ENCODE data around the gene C14orf39.
A peak's percentile ranks its signal among the peaks of the same experiment; 100 is the strongest.

C14orf39 gene

DNA sequence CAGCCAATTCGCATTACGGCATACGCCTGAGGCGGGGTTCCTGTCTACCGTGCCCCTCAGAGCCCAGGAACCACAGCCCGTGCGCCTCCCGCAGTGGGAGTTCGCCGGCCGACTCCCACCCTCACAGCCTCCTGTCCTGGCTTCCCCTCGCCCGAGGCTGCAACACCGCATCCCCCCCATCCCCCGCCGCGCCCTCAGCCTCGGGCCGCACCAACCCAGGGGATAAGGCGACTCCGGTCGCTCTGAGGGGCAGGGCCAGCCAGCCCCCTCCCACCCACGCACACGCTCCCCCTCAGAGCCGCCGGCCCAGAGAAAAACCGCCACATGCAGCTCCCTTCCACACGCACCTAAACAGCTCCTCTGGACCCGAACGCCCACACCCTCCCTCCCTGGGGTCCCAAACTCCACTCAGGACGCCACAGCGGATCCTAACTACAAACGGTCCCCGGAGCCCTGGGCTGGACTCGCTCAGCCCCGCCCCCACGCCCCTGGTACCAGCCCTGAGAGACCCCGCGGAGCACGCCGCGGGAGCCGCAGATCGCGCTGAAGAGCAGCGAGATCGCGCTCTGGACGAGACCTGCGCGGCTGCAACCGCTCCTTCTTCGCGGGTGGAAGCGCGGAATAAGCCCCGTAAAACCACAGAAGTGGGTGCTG is at the start of gene C14orf39:
Gene C14orf39 (minus strand): TSS at position 466 of the 654 bp plus-strand sequence. CDS start 985 bp downstream, outside the sequence.
- peak in 1 of 3 experiments; percentile 68 for DNase-seq

DNA sequence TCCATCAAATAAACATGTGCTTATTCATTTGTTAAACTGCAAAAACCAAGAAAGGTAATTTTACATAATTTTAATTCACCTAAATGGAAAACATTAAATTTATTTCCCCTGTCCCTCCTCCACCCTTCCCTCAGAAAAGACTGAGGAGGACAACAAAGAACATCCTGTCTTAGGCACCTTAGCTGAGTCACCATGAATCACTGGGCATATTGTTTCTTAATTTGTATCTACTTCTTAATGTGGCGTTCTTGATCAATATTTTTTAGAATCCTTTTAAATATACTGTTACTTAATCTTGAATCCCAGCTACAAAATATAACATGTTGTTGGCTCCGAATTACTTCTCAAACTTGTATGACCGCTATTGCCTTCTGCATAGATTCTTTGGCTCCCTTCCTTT is 46.6 kb upstream of the C14orf39 start:
- DNase-seq, result no peak

GRCh38 chr14:60515511-60516289 is 29.8 kb upstream of the C14orf39 start:
- no peak for DNase-seq

GRCh38 chr14:60514741-60515491 is 29.1 kb upstream of the C14orf39 start:
- peak; percentile 74 to 86 (median 75) for DNase-seq

DNA sequence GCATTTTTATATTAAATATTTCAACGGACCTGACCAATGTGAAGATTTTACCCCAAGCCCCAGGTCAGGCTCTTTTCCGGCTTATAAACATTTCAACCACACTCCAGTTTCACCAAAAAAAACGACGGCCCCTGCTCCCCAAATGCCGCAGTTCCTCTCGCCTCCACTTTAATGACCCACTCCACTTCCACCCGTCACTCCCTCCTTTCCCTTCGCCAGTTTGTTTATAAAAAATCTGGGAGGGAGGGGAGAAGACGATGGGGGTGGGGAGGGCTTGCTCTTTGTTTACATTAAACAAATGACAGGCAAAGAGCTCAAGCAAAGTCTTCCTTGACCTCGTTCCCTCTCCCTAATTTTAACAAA is 28.5 kb upstream of the C14orf39 start:
- peak; percentile 74 to 86 (median 75) for DNase-seq

GRCh38 chr14:60512973-60513571 is 27.2 kb upstream of the C14orf39 start:
- no peak for DNase-seq

DNA sequence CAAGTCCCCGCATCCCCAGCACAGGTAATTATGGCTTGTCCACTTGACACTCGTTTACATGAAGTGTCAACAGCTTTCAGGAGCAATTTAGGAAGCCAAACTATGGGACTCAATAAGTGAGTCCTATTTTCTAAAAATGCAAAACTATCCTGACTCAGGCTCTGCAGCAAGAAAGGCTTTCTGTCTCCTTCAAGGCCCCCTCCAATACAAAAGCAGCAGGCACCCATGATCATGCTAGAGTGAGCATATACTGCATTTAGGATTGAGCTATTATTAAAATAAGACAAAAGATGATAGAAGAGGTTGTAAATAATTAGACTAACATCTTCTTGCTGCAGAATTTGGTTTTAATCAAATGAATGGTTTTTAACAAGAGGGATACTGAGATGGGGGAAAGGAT is 26.3 kb upstream of the C14orf39 start:
- DNase-seq, result peak in 1 of 3 experiments; percentile 25

- DNase-seq, result no peak
Observed at GRCh38 chr14:60510951-60511599, 25.2 kb upstream of the C14orf39 start.

- DNase-seq, result no peak
Observed at GRCh38 chr14:60510254-60510950, 24.5 kb upstream of the C14orf39 start.

- peak in 2 of 3 experiments; percentile 76 to 82 for DNase-seq
Observed at GRCh38 chr14:60509438-60510253, 23.8 kb upstream of the C14orf39 start.

- peak; percentile 23 to 82 (median 76) for DNase-seq
Observed at GRCh38 chr14:60508707-60509437, 23.0 kb upstream of the C14orf39 start, which contains the start of gene SIX6. TSS of gene SIX6 (plus strand) at chr14:60509146. CDS start at chr14:60509399, 253 bp downstream.

GRCh38 chr14:60508363-60508706 is 22.5 kb upstream of the C14orf39 start:
- no peak for DNase-seq

DNA sequence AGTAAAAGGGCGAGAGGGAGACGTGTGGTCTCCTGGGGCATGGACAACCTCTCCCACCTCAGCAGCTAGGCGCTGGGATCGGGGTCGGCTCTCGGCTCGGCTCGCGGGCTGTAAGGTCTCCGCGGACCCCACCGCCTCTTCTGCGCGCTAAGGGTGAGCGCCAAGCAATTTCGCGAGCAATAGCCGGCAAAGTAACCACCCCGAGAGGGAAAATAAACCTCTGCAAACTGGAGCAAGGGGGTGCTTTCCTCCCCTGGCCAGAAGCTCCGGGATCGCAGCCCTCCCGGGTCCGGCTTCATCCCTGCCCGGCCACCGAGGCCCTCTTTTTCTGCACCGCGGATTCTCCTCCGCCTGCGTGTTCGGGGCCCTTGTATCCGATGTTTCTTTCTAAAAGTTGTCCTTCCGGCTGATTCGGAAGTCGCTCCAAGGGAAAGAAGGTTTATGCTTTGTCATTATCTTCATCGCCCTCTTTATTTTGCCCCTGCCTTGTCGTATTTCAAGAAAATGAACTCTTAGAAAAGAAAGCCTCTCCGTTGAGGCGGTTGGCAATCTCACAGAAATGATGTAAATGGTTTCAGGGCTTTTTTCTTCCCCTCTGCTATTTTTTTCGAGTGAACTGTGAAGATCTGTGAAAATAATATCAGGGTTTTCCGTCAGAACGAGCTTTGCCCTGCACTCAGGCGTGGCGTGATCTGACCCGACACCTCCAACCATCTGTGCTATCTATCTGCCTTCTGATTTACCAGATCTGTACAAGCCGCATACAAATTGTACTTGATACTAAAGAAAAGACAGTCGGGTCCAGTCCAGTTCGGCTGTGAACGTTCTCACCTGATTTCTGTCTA is 21.3 kb upstream of the C14orf39 start:
- DNase-seq, result no peak

DNA sequence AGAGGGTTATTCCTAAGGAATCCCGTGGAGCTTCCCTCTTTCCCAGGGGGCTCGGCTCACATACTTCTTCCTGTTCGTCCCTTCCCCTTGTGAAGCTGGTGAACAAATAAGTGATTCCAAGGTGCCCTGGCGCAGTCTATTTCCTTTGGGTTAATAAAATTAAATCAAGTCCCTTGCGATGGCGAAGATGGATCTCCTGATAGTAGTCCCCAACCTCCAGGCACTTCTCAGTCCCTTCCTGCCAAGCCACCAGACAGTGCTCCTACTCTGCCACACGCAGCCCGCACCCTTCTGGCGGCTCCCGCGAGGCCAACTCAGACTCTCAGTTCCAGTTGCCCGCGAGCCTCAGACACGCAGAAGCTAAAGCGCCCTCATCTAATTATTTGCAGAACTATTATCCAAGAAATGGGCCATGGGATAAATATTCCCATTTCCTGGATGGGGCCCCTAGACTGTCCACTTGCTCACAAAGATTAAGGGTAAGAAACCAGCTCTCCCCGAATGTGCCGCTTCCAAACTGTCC is 20.7 kb upstream of the C14orf39 start:
- no peak for DNase-seq

GRCh38 chr14:60506010-60506409 is 20.1 kb upstream of the C14orf39 start:
- no peak for DNase-seq

DNA sequence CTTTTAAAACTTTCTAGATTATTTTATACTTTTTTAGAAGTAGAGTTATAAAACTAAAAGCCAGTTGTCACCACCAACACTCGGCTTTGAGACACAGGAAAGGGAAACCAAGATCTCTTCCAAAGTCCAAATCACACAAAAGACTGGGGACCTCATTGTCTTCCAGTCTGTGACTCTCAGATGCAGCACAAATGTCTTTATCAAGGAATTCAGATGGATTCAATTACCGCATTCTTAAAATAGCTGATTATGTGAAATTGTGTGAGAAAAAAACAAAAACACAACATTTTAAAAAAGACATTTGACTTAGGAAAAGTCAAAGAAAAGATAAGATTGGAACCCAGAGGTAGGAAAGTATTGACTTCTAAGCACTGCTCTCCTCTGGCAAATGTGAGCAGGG is 19.6 kb upstream of the C14orf39 start:
- DNase-seq, result no peak

- DNase-seq, result no peak
Observed at GRCh38 chr14:60502541-60502940, 16.7 kb upstream of the C14orf39 start.

GRCh38 chr14:60495946-60496345 is 10.1 kb upstream of the C14orf39 start:
- DNase-seq, result no peak

DNA sequence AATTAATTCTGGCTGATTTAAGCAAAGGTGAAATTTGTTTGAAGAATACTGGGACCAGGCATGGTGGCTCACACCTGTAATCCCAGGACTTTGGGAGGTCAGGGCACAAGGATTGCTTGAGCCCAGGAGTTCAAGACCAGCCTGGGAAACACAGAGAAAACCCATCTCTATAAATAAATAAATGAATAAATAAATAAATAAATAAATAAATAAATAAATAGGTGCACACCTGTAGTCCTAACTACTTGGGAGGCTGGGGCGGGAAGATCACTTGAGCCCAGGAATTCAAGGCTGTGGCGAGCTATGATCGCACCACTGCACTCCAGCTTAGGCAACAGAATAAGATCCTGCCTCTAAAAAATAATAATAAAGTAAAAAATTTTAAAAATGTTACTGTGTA is 4.4 kb upstream of the C14orf39 start:
- no peak for DNase-seq

All from NCI-H1417 (cell line).